Osteocyte (in vitro differentiated cells): ENCODE data around the gene DMRTA2. TPM values are rescaled to one million over a fixed set of nuclear protein-coding genes. Genes with fewer than 3 reads are reported as not detected.
A peak's percentile ranks its signal among the peaks of the same experiment; 100 is the strongest.

Source experiments
- DNase-seq: peaks from one replicate; pipeline ENCODE4 v3.0.0; 2021; ENCODE audit warnings: mixed read lengths; ENCODE audit not compliant: unreplicated experiment; ENCODE audit errors: extremely low spot score
- H3K27ac Mint-ChIP-seq: one replicate; pipeline ENCODE4 v1.8.0; 2021; ENCODE audit warnings: mild to moderate bottlenecking, mixed read lengths; ENCODE audit not compliant: unreplicated experiment
- H3K27me3 Mint-ChIP-seq: one replicate; pipeline ENCODE4 v1.8.0; 2021; ENCODE audit warnings: mixed read lengths; ENCODE audit not compliant: unreplicated experiment
- H3K36me3 Mint-ChIP-seq: one replicate; pipeline ENCODE4 v1.8.0; 2021; ENCODE audit warnings: mixed read lengths; ENCODE audit not compliant: unreplicated experiment
- H3K4me1 Mint-ChIP-seq: one replicate; pipeline ENCODE4 v1.8.0; 2021; ENCODE audit warnings: mixed read lengths; ENCODE audit not compliant: unreplicated experiment
- H3K4me3 Mint-ChIP-seq: one replicate; pipeline ENCODE4 v1.8.0; 2021; ENCODE audit warnings: mild to moderate bottlenecking, moderate library complexity, mixed read lengths; ENCODE audit not compliant: unreplicated experiment
- H3K9me3 Mint-ChIP-seq: one replicate; pipeline ENCODE4 v1.8.0; 2021; ENCODE audit warnings: mixed read lengths; ENCODE audit not compliant: unreplicated experiment
- total RNA-seq: library from RNA; stranded (reverse); gene quantifications from 2 replicates; pipeline ENCODE4 v1.2.1, GENCODE V29; 2021
- TF ChIP-seq, protein P1 (sequence below): fragments of 200-600 bp; sonication (generic); IDR thresholded peaks from 2 replicates; pipeline ENCODE4 v1.5.0; 2021; ENCODE audit warnings: antibody characterized with exemption, mild to moderate bottlenecking, moderate library complexity

The DMRTA2 gene
- total RNA-seq, 1 donor from 2014 or later = 0.19 TPM

GRCh38 chr1:50419907-50420677, 3.2 kb downstream of the DMRTA2 start:
- no peak for DNase-seq
- no peak overlapping the region for H3K27ac Mint-ChIP-seq
- H3K9me3 Mint-ChIP-seq = no peaks in the 10 kb centered on the region
- peak overlapping the region; percentile 42 for H3K4me3 Mint-ChIP-seq
- peaks cover 5% of the 10 kb centered on the region for H3K36me3 Mint-ChIP-seq
- peaks cover 64% of the 10 kb centered on the region for H3K4me1 Mint-ChIP-seq
- TF ChIP-seq, protein P1, sequence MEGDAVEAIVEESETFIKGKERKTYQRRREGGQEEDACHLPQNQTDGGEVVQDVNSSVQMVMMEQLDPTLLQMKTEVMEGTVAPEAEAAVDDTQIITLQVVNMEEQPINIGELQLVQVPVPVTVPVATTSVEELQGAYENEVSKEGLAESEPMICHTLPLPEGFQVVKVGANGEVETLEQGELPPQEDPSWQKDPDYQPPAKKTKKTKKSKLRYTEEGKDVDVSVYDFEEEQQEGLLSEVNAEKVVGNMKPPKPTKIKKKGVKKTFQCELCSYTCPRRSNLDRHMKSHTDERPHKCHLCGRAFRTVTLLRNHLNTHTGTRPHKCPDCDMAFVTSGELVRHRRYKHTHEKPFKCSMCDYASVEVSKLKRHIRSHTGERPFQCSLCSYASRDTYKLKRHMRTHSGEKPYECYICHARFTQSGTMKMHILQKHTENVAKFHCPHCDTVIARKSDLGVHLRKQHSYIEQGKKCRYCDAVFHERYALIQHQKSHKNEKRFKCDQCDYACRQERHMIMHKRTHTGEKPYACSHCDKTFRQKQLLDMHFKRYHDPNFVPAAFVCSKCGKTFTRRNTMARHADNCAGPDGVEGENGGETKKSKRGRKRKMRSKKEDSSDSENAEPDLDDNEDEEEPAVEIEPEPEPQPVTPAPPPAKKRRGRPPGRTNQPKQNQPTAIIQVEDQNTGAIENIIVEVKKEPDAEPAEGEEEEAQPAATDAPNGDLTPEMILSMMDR = no peak
- H3K27me3 Mint-ChIP-seq = peaks cover 82% of the 10 kb centered on the region

DNA sequence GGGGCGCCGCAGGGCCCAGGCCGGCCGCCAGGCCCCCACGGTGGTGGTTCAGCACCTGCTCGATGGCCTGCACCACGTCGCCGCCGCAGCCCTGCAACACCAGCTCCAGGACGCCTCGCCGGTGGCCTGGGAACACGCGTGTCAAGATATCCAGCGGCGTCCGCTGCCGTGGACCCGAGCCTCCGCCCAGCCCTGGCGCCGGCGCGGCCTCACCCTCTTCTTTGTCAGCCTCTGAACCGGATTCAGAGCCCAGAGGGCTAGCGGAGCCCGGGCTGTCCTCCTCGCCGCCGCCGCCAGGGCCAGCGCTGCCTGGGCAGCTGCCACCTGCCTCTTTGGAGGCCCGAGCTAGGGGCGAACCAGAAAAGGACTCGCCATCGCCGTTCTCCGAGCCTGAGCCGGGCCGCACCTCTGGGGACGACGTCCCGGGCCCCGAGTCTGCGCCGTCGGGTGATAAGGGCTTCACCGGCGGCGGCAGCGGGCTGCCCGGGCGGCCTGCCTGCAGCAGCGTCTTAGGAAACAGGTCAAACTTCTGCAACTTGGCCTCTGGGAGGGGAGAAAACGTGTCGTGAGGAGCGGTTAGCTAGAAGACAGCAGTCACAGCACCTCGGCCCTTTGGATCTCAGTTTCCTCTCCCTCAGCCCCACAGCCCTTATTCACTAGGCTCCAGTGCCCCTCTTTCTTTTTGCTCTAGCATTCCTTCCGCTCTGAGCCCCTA, 3.9 kb downstream of the DMRTA2 start:
- Mint-ChIP-seq H3K4me3 (peak overlapping the region; percentile 42), H3K36me3 (peaks cover 5% of the 10 kb centered on the region), H3K4me1 (peaks cover 56% of the 10 kb centered on the region), H3K9me3 (no peaks in the 10 kb centered on the region), H3K27ac (no peak overlapping the region), H3K27me3 (peaks cover 82% of the 10 kb centered on the region)
- TF ChIP-seq, protein P1 = peak; percentile 28
- DNase-seq = no peak

- Mint-ChIP-seq H3K36me3 (peaks cover 5% of the 10 kb centered on the region), H3K4me1 (peaks cover 50% of the 10 kb centered on the region), H3K9me3 (no peaks in the 10 kb centered on the region), H3K27me3 (peaks cover 82% of the 10 kb centered on the region), H3K27ac (no peak overlapping the region), H3K4me3 (peak overlapping the region; percentile 47)
- DNase-seq = no peak
- TF ChIP-seq, protein P1 = no peak
Observed at GRCh38 chr1:50418600-50419109, 4.6 kb downstream of the DMRTA2 start.

GRCh38 chr1:50417946-50418599, 5.2 kb downstream of the DMRTA2 start:
- H3K27ac Mint-ChIP-seq = no peak overlapping the region
- H3K27me3 Mint-ChIP-seq = peaks cover 83% of the 10 kb centered on the region
- H3K9me3 Mint-ChIP-seq = peaks cover 2% of the 10 kb centered on the region
- no peak for DNase-seq
- peaks cover 45% of the 10 kb centered on the region for H3K4me1 Mint-ChIP-seq
- TF ChIP-seq, protein P1 = no peak
- peaks cover 5% of the 10 kb centered on the region for H3K36me3 Mint-ChIP-seq
- H3K4me3 Mint-ChIP-seq = peak overlapping the region; percentile 22
